Measurements from ENCODE around the gene SIGLEC1.

- no peak for TF ChIP-seq POLR2A (IDR thresholded peaks at IDR 0.05; ENCODE audit: low read length)
- no peak for TF ChIP-seq GATA1 (IDR thresholded peaks at IDR 0.05; ENCODE audit: low read depth, low read length)
Measured at GRCh38 chr20:3674447-3674846, 38.0 kb downstream of the SIGLEC1 start.
